Keratinocyte (primary cell): ENCODE results near the gene SSTR3. TPM values are rescaled to one million over a fixed set of nuclear protein-coding genes. Genes with fewer than 3 reads are reported as not detected.

ENCODE experiments used
- DNase-seq: peaks from one replicate; pipeline ENCODE4 v3.0.0-alpha.2; 2011; ENCODE audit warnings: low read depth, missing footprints, low spot score
- FAIRE-seq: peaks from 2 replicates; lab custom pipeline; 2011; peaks lifted over from hg19 to GRCh38; lab: Jason Lieb, UNC
- H2AFZ ChIP-seq: 2 replicates; pipeline ENCODE4 v1.6.0; 2012; ENCODE audit warnings: low read length, control low read depth, inconsistent platforms; ENCODE audit not compliant: control insufficient read depth
- H3K27ac ChIP-seq: 2 replicates; pipeline ENCODE4 v1.5.1; 2011; ENCODE audit warnings: low read length; ENCODE audit not compliant: control insufficient read depth, insufficient read depth
- H3K27me3 ChIP-seq: 3 replicates; pipeline ENCODE4 v1.6.0; 2011; ENCODE audit warnings: low read length; ENCODE audit not compliant: control insufficient read depth, insufficient read depth; ENCODE audit errors: extremely low read depth
- H3K36me3 ChIP-seq, 2 experiments: 2 replicates in 1 of 2; 3 replicates in 1 of 2; pipeline ENCODE4 v1.5.1; 2011; ENCODE audit warnings: low read length in 2 of 2, mild to moderate bottlenecking in 1 of 2; ENCODE audit not compliant: control insufficient read depth in 2 of 2, insufficient read depth in 2 of 2; ENCODE audit errors: extremely low read depth in 1 of 2
- H3K4me1 ChIP-seq: 3 replicates; pipeline ENCODE4 v1.5.1; 2011; ENCODE audit warnings: low read length; ENCODE audit not compliant: control insufficient read depth, insufficient read depth; ENCODE audit errors: extremely low read depth
- H3K4me2 ChIP-seq: 3 replicates; pipeline ENCODE4 v1.6.0; 2011; ENCODE audit warnings: low read depth, low read length; ENCODE audit not compliant: control insufficient read depth, insufficient read depth; ENCODE audit errors: extremely low read depth
- H3K4me3 ChIP-seq, 3 experiments: fragments of 200-600 bp in 1 of 3; sonication (generic) in 1 of 3; 2 replicates in 2 of 3; 3 replicates in 1 of 3; pipeline ENCODE4 v1.5.1; 2011 to 2016; ENCODE audit warnings: low read length in 3 of 3, mild to moderate bottlenecking in 3 of 3, control low read depth in 2 of 3, inconsistent platforms in 1 of 3, low read depth in 1 of 3, mixed read lengths in 1 of 3, mixed run types in 1 of 3, moderate library complexity in 1 of 3; ENCODE audit not compliant: control insufficient read depth in 2 of 3, insufficient read depth in 2 of 3; ENCODE audit errors: extremely low read depth in 1 of 3
- H3K79me2 ChIP-seq: 2 replicates; pipeline ENCODE4 v1.6.0; 2012; ENCODE audit warnings: low read length; ENCODE audit not compliant: control insufficient read depth, insufficient read depth
- H3K9ac ChIP-seq: 3 replicates; pipeline ENCODE4 v1.6.0; 2011; ENCODE audit warnings: low read length; ENCODE audit not compliant: control insufficient read depth, insufficient read depth; ENCODE audit errors: extremely low read depth
- H3K9me1 ChIP-seq: 3 replicates; pipeline ENCODE4 v1.6.0; 2011; ENCODE audit warnings: low read length; ENCODE audit not compliant: control insufficient read depth, insufficient read depth; ENCODE audit errors: extremely low read depth
- H3K9me3 ChIP-seq: 2 replicates; pipeline ENCODE4 v1.5.1; 2012; ENCODE audit warnings: low read depth, low read length; ENCODE audit not compliant: control insufficient read depth
- H4K20me1 ChIP-seq: 3 replicates; pipeline ENCODE4 v1.6.0; 2011; ENCODE audit warnings: low read length; ENCODE audit not compliant: control insufficient read depth, insufficient read depth; ENCODE audit errors: extremely low read depth
- CTCF ChIP-seq, 3 experiments: IDR thresholded peaks in 1 of 3; conservative IDR thresholded peaks in 1 of 3; optimal IDR thresholded peaks in 1 of 3; 2 replicates in 2 of 3; 3 replicates in 1 of 3; pipeline versions ENCODE3 to v1.5.1; 2011; ENCODE audit warnings: low read length in 3 of 3, mild to moderate bottlenecking in 3 of 3, moderate library complexity in 2 of 3, control low read depth in 1 of 3, inconsistent platforms in 1 of 3; ENCODE audit not compliant: insufficient read depth in 2 of 3; ENCODE audit errors: extremely low read depth in 1 of 3
- EZH2 ChIP-seq: IDR thresholded peaks from one replicate; pipeline ENCODE4 v1.6.1; 2012; ENCODE audit warnings: inconsistent platforms, mild to moderate bottlenecking, low read length, moderate library complexity
- dilution Hi-C: fragments of 300-500 bp; cut with MboI; formaldehyde crosslinking; loops from one replicate; pipeline ENCODE4 v1.7.0; 2020; ENCODE audit warnings: low sequenced_read_pairs; ENCODE audit not compliant: extremely low pct_ligation_motif_present
- polyA plus RNA-seq, 5 experiments: library from polyadenylated mRNA; depleted of rRNA in 3 of 5; stranded (reverse) in 3 of 5; stranded (forward) in 1 of 5; unstranded in 1 of 5; fragments of >200 nt; gene quantifications; 1 replicate in 1 of 5; 2 replicates in 3 of 5; 3 replicates in 1 of 5; pipeline versions ENCODE4 v1.2.1 to v1.2.3, GENCODE V29; 2011 to 2012; ENCODE audit warnings: missing spikeins in 2 of 5, low read depth in 1 of 5, low replicate concordance in 1 of 5

SSTR3 gene
- polyA plus RNA-seq, 1 donor (not counting 4 experiments of a cell fraction or from before 2014, with no cell fraction given): not detected

- FAIRE-seq (no peak), DNase-seq (no peak)
- Histone ChIP-seq H3K4me3 (no peak overlapping the region), H3K9ac (no peak overlapping the region), H3K27me3 (no peaks in the 10 kb centered on the region), H3K36me3 (peaks cover 0 to 1% of the 10 kb centered on the region in 2 experiments), H3K9me1 (no peaks in the 10 kb centered on the region), H3K4me1 (peaks cover 14% of the 10 kb centered on the region), H3K4me2 (peak overlapping the region; percentile 6), H2AFZ (no peak overlapping the region), H4K20me1 (no peaks in the 10 kb centered on the region), H3K79me2 (no peaks in the 10 kb centered on the region), H3K9me3 (no peaks in the 10 kb centered on the region), H3K27ac (no peak overlapping the region)
- dilution Hi-C loops: no loop called here
- TF ChIP-seq CTCF (optimal IDR thresholded peaks at IDR 0.05 in 1 of 3, IDR thresholded peaks at IDR 0.05 in 1 of 3, conservative IDR thresholded peaks at IDR 0.05 in 1 of 3; ENCODE audit: extremely low read depth in 1 of 3, insufficient read depth in 2 of 3, low read length in 3 of 3) (no peak), EZH2 (no peak)
Observed at GRCh38 chr22:37175414-37176281, 36.6 kb downstream of the SSTR3 start.

GRCh38 chr22:37174964-37175363 is 37.3 kb downstream of the SSTR3 start:
- peaks cover 14% of the 10 kb centered on the region for H3K4me1 ChIP-seq
- H3K4me3 ChIP-seq: no peak overlapping the region
- no peaks in the 10 kb centered on the region for H3K9me3 ChIP-seq
- H3K4me2 ChIP-seq: no peak overlapping the region
- dilution Hi-C loops: no loop called here
- no peaks in the 10 kb centered on the region for H3K27me3 ChIP-seq
- H3K9me1 ChIP-seq: no peaks in the 10 kb centered on the region
- H4K20me1 ChIP-seq: no peaks in the 10 kb centered on the region
- no peak overlapping the region for H3K27ac ChIP-seq
- H3K36me3 ChIP-seq: peaks cover 0 to 1% of the 10 kb centered on the region in 2 experiments
- no peaks in the 10 kb centered on the region for H3K79me2 ChIP-seq
- no peak for FAIRE-seq
- DNase-seq: no peak
- H3K9ac ChIP-seq: no peak overlapping the region
- TF ChIP-seq EZH2 (no peak), CTCF (optimal IDR thresholded peaks at IDR 0.05 in 1 of 3, IDR thresholded peaks at IDR 0.05 in 1 of 3, conservative IDR thresholded peaks at IDR 0.05 in 1 of 3; ENCODE audit: extremely low read depth in 1 of 3, insufficient read depth in 2 of 3, low read length in 3 of 3) (no peak)
- no peak overlapping the region for H2AFZ ChIP-seq
